Measurements from ENCODE around the gene EXOC3L4.

The EXOC3L4 gene

GRCh38 chr14:103070263-103070885 is 24.2 kb upstream of the EXOC3L4 start:
- H3K27ac ChIP-seq: no peak overlapping the region
- no peak for DNase-seq (ENCODE audit: low read depth, low spot score)

- DNase-seq (ENCODE audit: low read depth, low spot score): no peak
- no peak overlapping the region for H3K27ac ChIP-seq
Measured at GRCh38 chr14:103070971-103071542, 23.5 kb upstream of the EXOC3L4 start.

- no peak overlapping the region for H3K27ac ChIP-seq
- DNase-seq (ENCODE audit: low read depth, low spot score): no peak
Measured at GRCh38 chr14:103071544-103072251, 22.8 kb upstream of the EXOC3L4 start.

GRCh38 chr14:103072595-103073366 is 21.7 kb upstream of the EXOC3L4 start:
- no peak for DNase-seq (ENCODE audit: low read depth, low spot score)

GRCh38 chr14:103073367-103073875 is 21.1 kb upstream of the EXOC3L4 start:
- DNase-seq (ENCODE audit: low read depth, low spot score): no peak
- H3K27ac ChIP-seq: no peak overlapping the region

More at GRCh38 chr14:103072595-103073366, 21.7 kb upstream of the EXOC3L4 start:
- no peak overlapping the region for H3K27ac ChIP-seq

GRCh38 chr14:103073876-103074728 is 20.4 kb upstream of the EXOC3L4 start:
- DNase-seq (ENCODE audit: low read depth, low spot score): no peak
- no peak overlapping the region for H3K27ac ChIP-seq

GRCh38 chr14:103074729-103075367 is 19.7 kb upstream of the EXOC3L4 start:
- no peak for DNase-seq (ENCODE audit: low read depth, low spot score)
- H3K27ac ChIP-seq: no peak overlapping the region

- no peak for DNase-seq (ENCODE audit: low read depth, low spot score)
Measured at GRCh38 chr14:103078420-103078749, 16.1 kb upstream of the EXOC3L4 start.

GRCh38 chr14:103078860-103079587 is 15.5 kb upstream of the EXOC3L4 start:
- H3K27ac ChIP-seq: no peak overlapping the region
- no peak for DNase-seq (ENCODE audit: low read depth, low spot score)

More at GRCh38 chr14:103078420-103078749, 16.1 kb upstream of the EXOC3L4 start:
- no peak overlapping the region for H3K27ac ChIP-seq

GRCh38 chr14:103081951-103082350 is 12.6 kb upstream of the EXOC3L4 start:
- H3K27ac ChIP-seq: no peak overlapping the region
- DNase-seq (ENCODE audit: low read depth, low spot score): no peak

GRCh38 chr14:103084021-103084919 is 10.3 kb upstream of the EXOC3L4 start, which contains the start of gene LBHD2:
Gene LBHD2, plus strand, starts transcription at chr14:103084210. Its CDS starts 1,803 bp downstream, at chr14:103086013.
- no peak within 1 kb of the TSS for H3K27ac ChIP-seq
- no peak for DNase-seq (ENCODE audit: low read depth, low spot score)

- DNase-seq (ENCODE audit: low read depth, low spot score): no peak
- no peak overlapping the region for H3K27ac ChIP-seq
Measured at GRCh38 chr14:103085106-103086091, 9.1 kb upstream of the EXOC3L4 start.

GRCh38 chr14:103086771-103087342 is 7.7 kb upstream of the EXOC3L4 start:
- DNase-seq (ENCODE audit: low read depth, low spot score): no peak
- no peak overlapping the region for H3K27ac ChIP-seq

GRCh38 chr14:103087343-103087835 is 7.1 kb upstream of the EXOC3L4 start:
- no peak overlapping the region for H3K27ac ChIP-seq
- DNase-seq (ENCODE audit: low read depth, low spot score): no peak

- no peak overlapping the region for H3K27ac ChIP-seq
- DNase-seq (ENCODE audit: low read depth, low spot score): no peak
Measured at GRCh38 chr14:103088921-103089320, 5.6 kb upstream of the EXOC3L4 start.
